Activated CD4-positive, alpha-beta T cell treated with anti-CD3 and anti-CD28 coated beads for 36 hours (primary cell): ENCODE measurements around the gene MSANTD1. TPM values are rescaled to one million over a fixed set of nuclear protein-coding genes. Genes with fewer than 3 reads are reported as not detected.
A peak's percentile ranks its signal among the peaks of the same experiment; 100 is the strongest.

Source experiments
- ATAC-seq: fragments of 200-7000 bp; cut with Tn5 transposase; one replicate; pipeline ENCODE4 v1.10.0; 2021; ENCODE audit warnings: mild to moderate bottlenecking, moderate library complexity
- CTCF ChIA-PET: fragments of 350-600 bp; sonication (Branson Sonifier 250); formaldehyde crosslinking; loops from one replicate; lab custom pipeline; 2021; ENCODE audit warnings: antibody characterized with exemption; lab: Charles Lee
- POLR2A ChIA-PET: fragments of 350-600 bp; sonication (Branson Sonifier 250); formaldehyde crosslinking; loops from one replicate; lab custom pipeline; 2021; ENCODE audit warnings: antibody characterized with exemption, inconsistent platforms; lab: Charles Lee
- DNase-seq: peaks from one replicate; pipeline ENCODE4 v3.0.0-alpha.2; 2020
- H3K27ac Mint-ChIP-seq: one replicate; pipeline ENCODE4 v1.8.0; 2021; ENCODE audit warnings: mixed read lengths
- H3K27me3 Mint-ChIP-seq: one replicate; pipeline ENCODE4 v1.8.0; 2021; ENCODE audit warnings: mixed read lengths
- H3K36me3 Mint-ChIP-seq: one replicate; pipeline ENCODE4 v1.8.0; 2021; ENCODE audit warnings: low read depth, mixed read lengths
- H3K4me1 Mint-ChIP-seq: one replicate; pipeline ENCODE4 v1.8.0; 2021; ENCODE audit warnings: mixed read lengths
- H3K4me3 Mint-ChIP-seq: one replicate; pipeline ENCODE4 v1.8.0; 2021; ENCODE audit warnings: mild to moderate bottlenecking, moderate library complexity, mixed read lengths
- H3K9me3 Mint-ChIP-seq: one replicate; pipeline ENCODE4 v1.8.0; 2021; ENCODE audit warnings: low read depth, mixed read lengths
- intact Hi-C, 2 experiments: fragments of 100-400 bp; cut with DNase I in 1 of 2; cut with micrococcal nuclease in 1 of 2; formaldehyde crosslinking; loops; one replicate each; pipeline versions ENCODE4 v1.14.2 to v1.15.1; 2022 to 2024; cut with DNase I, micrococcal nuclease
- total RNA-seq, 2 experiments: library from RNA; stranded (reverse); gene quantifications; one replicate each; pipeline ENCODE4 v1.2.3, GENCODE V29; 2021

MSANTD1 gene
- total RNA-seq = under 1 TPM; 0.46 to 0.69 TPM

DNA sequence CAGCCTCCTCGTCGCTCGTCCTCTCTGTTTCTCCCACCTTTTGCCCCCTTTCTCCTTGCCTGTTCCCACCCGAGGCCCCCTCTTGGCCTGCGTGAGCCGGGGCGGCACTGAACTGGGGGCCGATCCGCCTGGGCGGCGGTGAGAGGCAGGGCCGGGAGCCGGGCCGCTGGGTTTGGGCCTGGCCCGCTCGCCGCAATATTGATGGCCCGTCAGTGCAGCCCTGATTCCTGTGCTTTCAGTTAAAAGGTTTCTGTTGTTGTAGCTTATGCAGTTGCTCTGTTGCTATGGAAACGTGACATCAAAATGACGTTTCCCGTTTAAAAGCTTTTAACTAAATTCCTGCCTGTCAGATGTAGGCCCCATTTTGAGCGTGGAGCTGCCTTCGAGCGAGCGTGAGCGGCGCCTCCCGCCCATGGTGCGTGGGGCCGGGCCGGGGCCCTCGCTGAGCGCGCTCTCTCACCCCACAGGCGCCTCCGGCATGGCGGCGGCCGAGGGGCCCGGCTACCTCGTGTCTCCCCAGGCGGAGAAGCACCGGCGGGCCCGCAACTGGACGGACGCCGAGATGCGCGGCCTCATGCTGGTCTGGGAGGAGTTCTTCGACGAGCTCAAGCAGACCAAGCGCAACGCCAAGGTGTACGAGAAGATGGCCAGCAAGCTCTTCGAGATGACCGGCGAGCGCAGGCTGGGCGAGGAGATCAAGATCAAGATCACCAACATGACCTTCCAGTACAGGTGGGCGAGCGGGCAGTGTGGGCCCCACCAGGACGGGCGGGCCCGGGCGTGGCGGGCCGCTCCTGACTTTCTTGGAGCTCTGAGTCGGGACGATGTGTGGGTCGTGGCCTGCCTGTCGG, at the start of gene MSANTD1:
Gene MSANTD1 (plus strand): TSS at position 349 of the 851 bp plus-strand sequence. CDS start 64 bp downstream, at position 413.
- ChIA-PET CTCF (no interaction called here), POLR2A (no interaction called here)
- intact Hi-C loops = no loop called here
- no peak within 1 kb of the TSS for H3K4me3 Mint-ChIP-seq
- no peaks in the 10 kb centered on the region for H3K36me3 Mint-ChIP-seq
- no peak within 1 kb of the TSS for H3K27ac Mint-ChIP-seq
- H3K27me3 Mint-ChIP-seq = no peaks in the 10 kb centered on the region
- ATAC-seq (no peak), DNase-seq (no peak)
- no peaks in the 10 kb centered on the region for H3K4me1 Mint-ChIP-seq
- no peaks in the 10 kb centered on the region for H3K9me3 Mint-ChIP-seq

GRCh38 chr4:3199653-3200422, 49.1 kb upstream of the MSANTD1 start:
- H3K27ac Mint-ChIP-seq = no peak overlapping the region
- ChIA-PET POLR2A (no interaction called here), CTCF (interaction anchor here (0.6 kb wide), 1 partner anchor 171 kb away, joined by 3 read pairs; no protein-coding TSS in a partner anchor)
- ATAC-seq (no peak), DNase-seq (no peak)
- H3K4me3 Mint-ChIP-seq = no peak overlapping the region
- H3K9me3 Mint-ChIP-seq = no peaks in the 10 kb centered on the region
- peaks cover 35% of the 10 kb centered on the region for H3K36me3 Mint-ChIP-seq
- H3K4me1 Mint-ChIP-seq = peaks cover 70% of the 10 kb centered on the region
- intact Hi-C loops = loop anchor here (5.0 kb wide), 3 partner anchors 113 to 1343 kb away; partner anchors contain the start of genes HGFAC (in 1 of the 2) and LETM1 (in 1 of the 2)
- H3K27me3 Mint-ChIP-seq = no peaks in the 10 kb centered on the region

DNA sequence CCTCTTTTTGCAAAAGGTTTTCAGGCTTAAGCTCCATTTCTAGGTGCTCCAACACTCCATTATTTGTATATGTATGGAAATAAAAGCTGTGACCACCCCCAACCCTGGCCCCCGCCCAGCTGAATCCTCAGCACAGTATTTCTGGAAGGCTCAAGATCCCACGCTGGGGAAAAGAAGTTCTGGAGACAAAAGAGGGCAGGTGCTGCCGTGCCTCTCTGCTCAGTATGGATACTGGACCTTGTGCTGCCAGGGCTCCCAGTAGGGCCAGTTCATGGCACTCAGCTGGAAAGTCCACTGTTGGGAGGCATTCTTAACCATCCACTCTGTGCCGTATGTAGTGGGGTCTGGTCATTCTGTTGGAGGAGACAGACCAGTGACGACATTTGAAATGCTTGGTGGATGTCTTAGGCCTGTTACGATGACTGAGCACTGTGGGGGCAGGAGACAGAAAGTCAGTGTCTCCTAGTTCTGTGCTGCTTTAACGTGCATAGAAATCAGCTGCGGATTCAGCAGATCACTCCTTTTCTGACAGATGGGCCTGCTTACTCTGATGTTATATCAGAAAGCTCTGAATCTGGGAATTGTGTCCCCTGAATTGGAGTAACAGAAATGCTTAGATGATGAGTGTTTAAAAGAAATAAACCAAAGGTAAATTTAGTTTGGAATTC, 48.4 kb upstream of the MSANTD1 start:
- Mint-ChIP-seq H3K27me3 (no peaks in the 10 kb centered on the region), H3K27ac (no peak overlapping the region), H3K36me3 (peaks cover 30% of the 10 kb centered on the region), H3K9me3 (no peaks in the 10 kb centered on the region), H3K4me3 (no peak overlapping the region), H3K4me1 (peaks cover 63% of the 10 kb centered on the region)
- DNase-seq (no peak), ATAC-seq (no peak)
- CTCF ChIA-PET = interaction anchor here (0.5 to 2.1 kb wide), 3 partner anchors 10 to 108 kb away, joined by 3 to 10 read pairs (median 3); no protein-coding TSS in a partner anchor
- intact Hi-C loops = loop anchor here (5.0 kb wide), 3 partner anchors 113 to 1343 kb away; partner anchors contain the start of genes HGFAC (in 1 of the 2) and LETM1 (in 1 of the 2)
- POLR2A ChIA-PET = no interaction called here

DNA sequence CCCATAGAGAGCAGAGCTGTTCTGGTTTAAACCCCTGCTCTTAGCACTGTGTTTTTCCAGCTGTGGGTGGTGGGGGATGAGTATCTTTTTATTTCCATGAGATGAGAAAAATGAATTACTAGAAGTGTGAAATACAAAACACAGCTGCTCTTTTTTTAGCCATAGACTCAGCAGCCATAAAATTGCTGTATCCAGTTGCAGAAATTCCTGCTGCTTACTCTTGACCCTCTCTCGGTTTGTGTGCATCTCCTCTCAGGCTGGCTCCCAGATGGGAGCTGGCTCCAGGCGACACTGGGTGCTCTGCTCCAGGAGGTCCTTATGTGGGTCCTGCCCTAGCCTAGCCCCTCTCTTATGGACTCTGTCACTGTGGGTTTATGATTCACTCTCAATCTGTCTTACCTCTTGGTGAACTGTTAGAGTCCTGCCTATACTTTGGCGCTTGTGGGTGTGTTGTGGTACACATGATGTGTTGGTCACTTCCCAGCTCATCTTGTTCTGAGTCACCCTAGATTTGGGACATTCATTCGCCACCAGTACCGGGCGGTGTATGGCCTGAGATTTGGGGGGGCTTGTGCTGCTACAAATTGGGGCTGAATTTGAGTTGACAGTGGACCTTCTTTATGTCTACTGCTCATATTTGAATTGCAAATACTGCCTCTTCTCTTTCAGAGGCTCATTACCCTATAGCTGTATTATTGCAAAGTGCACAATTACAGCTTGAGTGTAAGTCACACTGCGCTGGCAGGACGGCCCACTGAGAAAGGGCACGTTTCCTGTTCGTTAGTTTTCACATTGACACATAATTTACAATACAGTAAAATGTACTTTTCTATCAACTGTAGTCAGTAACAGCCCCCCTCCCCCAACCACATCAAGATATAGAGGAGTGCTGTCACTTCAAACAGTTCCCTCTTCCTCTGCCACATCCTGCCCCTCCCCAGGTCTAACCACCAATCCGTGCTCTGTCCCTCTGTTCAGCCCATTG, 46.9 kb upstream of the MSANTD1 start:
- Mint-ChIP-seq H3K36me3 (peaks cover 32% of the 10 kb centered on the region), H3K27me3 (no peaks in the 10 kb centered on the region), H3K9me3 (no peaks in the 10 kb centered on the region), H3K27ac (peak overlapping the region; percentile 82), H3K4me3 (peak overlapping the region; percentile 41), H3K4me1 (peaks cover 49% of the 10 kb centered on the region)
- DNase-seq (peak; percentile 82), ATAC-seq (peak; percentile 92)
- POLR2A ChIA-PET = interaction anchor here (0.6 to 1.2 kb wide), 2 partner anchors 86 to 324 kb away, joined by 3 read pairs; no protein-coding TSS in a partner anchor
- CTCF ChIA-PET = interaction anchor here (0.5 to 2.1 kb wide), 6 partner anchors 10 to 1155 kb away, joined by 3 to 10 read pairs (median 3); no protein-coding TSS in a partner anchor
- intact Hi-C loops = loop anchor here (1.0 to 5.0 kb wide), 5 partner anchors 91 to 1345 kb away; partner anchors contain the start of genes HGFAC (in 1 of the 2), LETM1 (in 1 of the 2) and RGS12 (in 1 of the 2)

GRCh38 chr4:3202836-3203820, 45.8 kb upstream of the MSANTD1 start:
- H3K4me3 Mint-ChIP-seq = peak overlapping the region; percentile 41
- intact Hi-C loops = loop anchor here (1.0 to 5.0 kb wide), 5 partner anchors 90 to 1346 kb away; partner anchors contain the start of genes HGFAC (in 1 of the 2), LETM1 (in 1 of the 2) and RGS12 (in 1 of the 2)
- POLR2A ChIA-PET = no interaction called here
- H3K4me1 Mint-ChIP-seq = peaks cover 40% of the 10 kb centered on the region
- H3K27ac Mint-ChIP-seq = peak overlapping the region; percentile 82
- peaks cover 40% of the 10 kb centered on the region for H3K36me3 Mint-ChIP-seq
- no peaks in the 10 kb centered on the region for H3K27me3 Mint-ChIP-seq
- DNase-seq (peak; percentile 67), ATAC-seq (peak; percentile 50)
- no peaks in the 10 kb centered on the region for H3K9me3 Mint-ChIP-seq
- CTCF ChIA-PET = interaction anchor here (0.9 to 2.1 kb wide), 2 partner anchors 13 to 98 kb away, joined by 6 to 10 read pairs; no protein-coding TSS in a partner anchor

- Mint-ChIP-seq H3K9me3 (no peaks in the 10 kb centered on the region), H3K27ac (no peak overlapping the region), H3K4me3 (no peak overlapping the region), H3K4me1 (peaks cover 40% of the 10 kb centered on the region), H3K27me3 (no peaks in the 10 kb centered on the region), H3K36me3 (peaks cover 45% of the 10 kb centered on the region)
- DNase-seq (no peak), ATAC-seq (no peak)
- CTCF ChIA-PET = interaction anchor here (0.9 kb wide), 1 partner anchor 98 kb away, joined by 6 read pairs; no protein-coding TSS in a partner anchor
- POLR2A ChIA-PET = no interaction called here
- intact Hi-C loops = loop anchor here (2.0 to 5.0 kb wide), 4 partner anchors 89 to 1347 kb away; partner anchors contain the start of genes HGFAC (in 1 of the 2), LETM1 (in 1 of the 2) and RGS12 (in 1 of the 2)
Observed at GRCh38 chr4:3203971-3204431, 45.0 kb upstream of the MSANTD1 start.

DNA sequence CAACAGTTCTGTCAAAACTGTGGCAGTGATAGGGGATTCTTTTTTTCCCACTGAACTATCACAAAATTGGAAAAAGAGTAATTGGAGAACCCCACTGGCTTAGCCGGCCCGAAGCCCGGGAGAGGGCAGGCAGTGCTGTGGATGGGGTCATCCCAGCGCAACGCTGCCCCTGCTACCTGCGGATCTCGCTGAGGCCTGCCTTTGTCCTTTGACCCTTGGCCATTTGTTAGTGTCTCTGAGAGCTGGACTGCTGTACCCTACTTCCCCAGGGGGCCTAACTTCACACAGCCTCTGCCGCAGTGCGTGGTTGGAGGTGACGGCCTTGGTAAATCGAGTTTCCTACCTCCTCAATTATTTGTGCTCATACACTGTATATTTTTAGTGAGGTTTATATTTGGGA, 43.0 kb upstream of the MSANTD1 start:
- intact Hi-C loops = no loop called here
- Mint-ChIP-seq H3K36me3 (peaks cover 57% of the 10 kb centered on the region), H3K4me1 (peaks cover 31% of the 10 kb centered on the region), H3K27me3 (no peaks in the 10 kb centered on the region), H3K27ac (no peak overlapping the region), H3K9me3 (no peaks in the 10 kb centered on the region), H3K4me3 (no peak overlapping the region)
- ChIA-PET POLR2A (no interaction called here), CTCF (no interaction called here)
- no peak for DNase-seq
- ATAC-seq = no peak

DNA sequence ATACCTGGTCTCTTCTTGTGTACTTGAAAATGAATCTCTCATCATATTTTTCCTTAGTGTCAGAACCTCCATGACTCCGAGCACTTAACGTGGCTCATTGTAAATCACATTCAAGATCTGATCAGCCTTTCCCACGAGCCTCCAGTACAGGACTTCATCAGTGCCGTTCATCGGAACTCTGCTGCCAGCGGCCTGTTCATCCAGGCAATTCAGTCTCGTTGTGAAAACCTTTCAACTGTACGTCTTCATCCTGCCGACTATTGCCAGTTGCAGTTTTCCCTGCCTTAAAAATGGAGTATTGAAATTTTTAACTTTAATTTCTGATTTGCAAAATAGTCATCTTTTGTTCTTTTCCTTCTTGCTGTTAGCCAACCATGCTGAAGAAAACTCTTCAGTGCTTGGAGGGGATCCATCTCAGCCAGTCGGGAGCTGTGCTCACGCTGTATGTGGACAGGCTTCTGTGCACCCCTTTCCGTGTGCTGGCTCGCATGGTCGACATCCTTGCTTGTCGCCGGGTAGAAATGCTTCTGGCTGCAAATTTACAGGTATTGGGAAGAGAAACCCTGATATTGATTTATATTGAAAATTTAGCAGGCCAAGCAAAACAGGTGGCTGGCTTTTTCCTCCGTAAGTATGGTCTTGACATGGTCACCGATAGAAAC, 42.4 kb upstream of the MSANTD1 start:
- Mint-ChIP-seq H3K4me1 (peaks cover 27% of the 10 kb centered on the region), H3K27me3 (no peaks in the 10 kb centered on the region), H3K27ac (no peak overlapping the region), H3K36me3 (peaks cover 56% of the 10 kb centered on the region), H3K9me3 (no peaks in the 10 kb centered on the region), H3K4me3 (no peak overlapping the region)
- ATAC-seq (no peak), DNase-seq (no peak)
- CTCF ChIA-PET = no interaction called here
- POLR2A ChIA-PET = no interaction called here
- intact Hi-C loops = no loop called here
